Gastroesophageal sphincter (tissue), 3 donors: Measurements from ENCODE around the gene RNF208.

Source experiments
- CTCF ChIP-seq, 4 experiments: fragments of 200-600 bp in 2 of 4; fragments of 450-650 bp in 2 of 4; sonication (generic) in 1 of 4; IDR thresholded peaks; one replicate each; pipeline ENCODE4 v1.5.1; 2017 to 2019; ENCODE audit warnings: antibody characterized with exemption in 4 of 4, mild to moderate bottlenecking in 2 of 4, moderate library complexity in 2 of 4
- EP300 ChIP-seq: sonication (generic); formaldehyde crosslinking; IDR thresholded peaks from one replicate; pipeline ENCODE4 v1.6.1; 2017; ENCODE audit warnings: antibody characterized with exemption, mild to moderate bottlenecking
- POLR2A ChIP-seq, 2 donors: fragments of 450-650 bp; IDR thresholded peaks; one replicate each; pipeline ENCODE4 v1.6.1; 2017; ENCODE audit warnings: antibody characterized with exemption in 2 of 2, mild to moderate bottlenecking in 2 of 2, moderate library complexity in 1 of 2
- POLR2AphosphoS5 ChIP-seq: sonication (generic); formaldehyde crosslinking; IDR thresholded peaks from one replicate; pipeline ENCODE4 v1.6.1; 2017; ENCODE audit warnings: antibody characterized with exemption

- TF ChIP-seq CTCF (IDR thresholded peaks at IDR 0.05) (no peak), POLR2A (IDR thresholded peaks at IDR 0.05) (no peak), EP300 (no peak), POLR2AphosphoS5 (no peak)
These were observed 26.4 kb downstream of the RNF208 start for GRCh38 chr9:137195525-137196220.
